GOT3 (cell line): ENCODE results near the gene ANAPC10.
"Not testable (repeated sequence)": the region's sequence is repeated elsewhere in the genome, so short reads cannot be mapped to it uniquely, and the experiment has no call there.

Experiments used
- DNase-seq: peaks from one replicate; lab custom pipeline; 2025; ENCODE audit warnings: mixed read lengths; lab: John Stamatoyannopoulos, UW

Gene ANAPC10

DNA sequence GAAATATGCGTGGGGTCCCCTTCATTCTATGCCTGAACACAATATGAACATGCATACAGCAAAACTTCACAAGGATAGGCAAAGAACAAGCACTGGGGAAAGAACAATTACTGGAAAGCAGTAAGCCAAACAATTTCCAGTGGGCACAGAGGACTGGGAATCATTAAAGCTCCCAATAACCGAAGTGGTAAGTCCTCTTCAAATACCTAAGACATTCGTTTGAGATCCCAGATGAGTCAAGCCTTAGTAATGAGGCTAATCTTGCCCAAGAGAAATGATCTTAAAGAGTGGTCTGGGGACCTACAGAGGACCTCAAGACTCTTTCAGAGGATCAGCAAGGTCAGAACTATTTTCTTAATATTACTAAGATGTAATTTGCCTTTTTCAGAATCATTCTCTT lies 28.6 kb downstream of the ANAPC10 start:
- DNase-seq, result no peak

DNA sequence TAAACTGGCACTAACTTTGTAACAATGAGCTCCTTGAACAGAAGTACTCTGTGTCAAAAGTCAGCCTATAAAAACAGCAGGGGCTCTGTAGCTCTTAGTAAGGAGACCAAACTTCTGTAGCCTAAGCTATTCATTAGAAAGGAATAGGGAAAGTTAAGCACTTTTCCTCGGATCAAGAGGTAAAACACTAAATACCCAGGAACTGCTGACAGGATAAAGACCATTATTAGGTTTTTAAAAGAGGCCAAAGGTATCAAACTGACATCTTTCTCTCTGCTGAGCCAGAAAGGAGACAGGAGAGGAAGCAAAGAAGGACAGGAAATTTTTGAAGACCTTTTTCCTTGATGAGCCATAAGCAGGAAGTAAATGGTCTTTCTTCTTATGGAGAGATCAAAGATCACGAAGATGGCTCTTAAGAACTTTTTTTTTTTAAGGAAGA lies 31.9 kb downstream of the ANAPC10 start:
- no peak for DNase-seq

DNA sequence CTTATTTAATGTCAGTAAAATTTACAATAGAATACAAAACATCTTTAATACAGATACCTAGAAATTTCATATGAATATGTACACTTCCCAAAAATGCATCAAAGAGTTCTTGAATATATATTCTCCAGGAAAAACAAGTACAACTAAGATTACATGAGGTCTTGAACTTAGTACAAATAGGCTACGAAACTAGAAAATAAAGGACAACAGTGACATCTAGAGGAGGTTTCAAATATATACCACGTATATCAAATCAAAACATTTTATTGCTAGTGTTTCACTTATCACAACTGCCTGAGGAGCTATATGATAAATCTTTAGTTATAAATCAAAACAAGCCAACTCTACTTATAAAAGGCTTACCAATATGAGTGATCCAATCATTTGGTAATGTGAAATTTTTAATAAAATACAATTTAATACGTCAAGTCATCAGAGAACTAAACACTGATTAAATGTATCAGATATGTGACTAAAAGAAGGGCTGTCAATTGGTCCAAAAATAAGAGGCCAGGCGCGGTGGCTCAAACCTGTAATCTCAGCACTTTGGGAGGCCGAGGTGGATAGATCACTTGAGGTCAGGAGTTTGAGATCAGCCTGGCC lies 36.6 kb downstream of the ANAPC10 start:
- DNase-seq, result no peak

DNA sequence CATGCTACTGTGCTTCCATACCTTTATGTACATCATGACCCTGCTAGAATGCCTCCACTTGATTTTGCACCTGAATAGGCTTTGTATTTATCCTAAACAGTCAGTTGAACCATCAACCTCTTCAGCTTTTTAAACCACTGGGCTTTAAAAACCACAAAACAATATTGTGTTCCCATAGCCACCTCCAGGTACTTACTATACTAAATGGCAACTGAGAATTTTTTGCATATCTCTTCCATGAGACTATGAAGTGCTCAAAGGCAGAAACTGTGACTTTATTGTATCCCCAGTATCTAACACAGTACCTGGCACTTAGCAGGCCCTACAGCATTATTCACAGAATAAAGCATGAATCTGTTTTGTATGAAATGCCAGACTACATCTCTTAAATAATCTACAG lies 39.7 kb downstream of the ANAPC10 start:
- DNase-seq, result no peak

DNA sequence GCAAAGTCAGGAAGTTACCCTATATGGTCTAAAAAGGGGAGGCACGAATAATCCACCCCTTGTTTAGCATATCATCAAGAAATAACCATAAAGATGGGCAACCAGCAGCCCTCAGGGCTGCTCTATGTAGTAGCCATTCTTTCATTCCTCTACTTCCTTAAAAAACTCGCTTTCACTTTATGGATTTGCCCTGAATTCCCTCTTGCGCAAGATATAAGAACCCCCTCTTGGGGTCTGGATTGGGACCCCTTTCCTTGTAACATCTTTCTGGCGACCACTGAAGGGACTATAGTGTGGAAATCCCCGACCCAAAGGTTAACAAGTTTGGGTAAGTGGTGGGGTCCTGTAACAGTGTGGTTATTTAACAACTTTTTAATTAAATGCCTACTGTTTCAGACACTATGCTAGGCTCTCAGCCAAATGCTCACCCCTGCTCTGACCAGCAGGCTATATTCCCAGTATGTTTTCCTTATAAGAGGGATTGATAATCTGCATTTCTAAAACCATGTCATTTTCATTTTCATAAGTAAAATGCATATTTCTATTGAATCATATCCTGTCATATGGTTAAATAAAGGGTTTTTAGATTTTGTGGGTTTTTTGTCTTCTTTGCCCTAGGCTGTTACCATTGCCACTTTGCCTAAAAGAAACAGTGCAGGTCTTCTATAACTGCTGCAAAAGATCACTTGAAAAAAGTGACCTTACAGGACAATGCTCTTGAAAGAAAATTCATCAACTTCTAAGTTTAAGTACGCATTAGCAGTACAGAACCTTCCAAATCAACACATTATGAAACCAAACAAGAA lies 41.5 kb downstream of the ANAPC10 start:
- DNase-seq, result no peak

DNA sequence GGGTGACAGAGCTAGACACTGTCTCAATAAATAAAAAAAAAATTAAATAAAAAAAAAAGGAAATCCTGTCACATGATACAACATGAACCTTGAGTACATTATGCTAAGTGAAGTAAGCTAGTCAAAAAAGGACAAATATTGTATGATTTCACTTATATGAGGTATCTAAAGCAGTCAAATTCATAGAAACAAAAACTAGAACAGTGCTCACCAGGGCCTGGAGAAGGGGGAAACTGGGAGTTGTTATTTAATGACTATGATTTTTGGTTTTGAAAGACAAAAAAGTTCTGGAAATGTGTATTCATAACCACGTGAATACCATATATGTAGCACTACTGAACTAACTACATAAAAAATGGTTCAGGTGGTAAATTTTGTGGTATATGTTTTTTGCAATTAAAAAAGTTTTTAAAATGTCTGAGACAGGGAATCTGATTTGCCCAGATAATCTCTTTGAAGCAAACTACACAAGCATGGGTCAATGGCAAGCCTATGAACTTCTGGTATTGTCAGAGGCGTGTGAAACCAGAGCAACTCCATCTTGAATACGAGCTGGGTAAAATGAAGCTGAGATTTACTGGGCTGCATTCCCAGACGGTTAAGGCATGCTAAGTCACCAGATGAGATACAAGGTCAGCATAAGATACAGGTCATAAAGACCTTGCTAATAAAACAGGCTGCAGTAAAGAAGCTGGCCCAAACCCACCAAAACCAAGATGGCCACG lies 42.3 kb downstream of the ANAPC10 start:
- no peak for DNase-seq

DNA sequence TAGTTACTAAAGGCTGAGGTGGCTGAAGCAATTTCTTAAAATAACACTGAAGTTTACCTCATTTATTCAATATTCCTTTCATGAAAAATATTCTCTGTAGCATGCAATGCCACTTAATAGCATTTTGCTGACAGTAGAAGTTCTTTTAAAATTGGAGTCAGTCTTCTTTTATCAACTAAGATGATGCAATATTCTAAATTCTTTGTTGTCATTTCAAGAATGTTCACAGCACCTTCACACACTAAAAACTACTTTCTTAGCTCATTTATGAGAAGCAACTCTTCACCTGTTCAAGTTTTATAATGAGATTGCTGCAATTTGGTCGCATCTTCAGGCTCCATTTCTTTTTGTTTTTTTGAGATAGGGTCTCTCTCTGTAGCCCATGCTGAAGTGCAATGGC lies 48.8 kb downstream of the ANAPC10 start:
- DNase-seq, result no peak

DNA sequence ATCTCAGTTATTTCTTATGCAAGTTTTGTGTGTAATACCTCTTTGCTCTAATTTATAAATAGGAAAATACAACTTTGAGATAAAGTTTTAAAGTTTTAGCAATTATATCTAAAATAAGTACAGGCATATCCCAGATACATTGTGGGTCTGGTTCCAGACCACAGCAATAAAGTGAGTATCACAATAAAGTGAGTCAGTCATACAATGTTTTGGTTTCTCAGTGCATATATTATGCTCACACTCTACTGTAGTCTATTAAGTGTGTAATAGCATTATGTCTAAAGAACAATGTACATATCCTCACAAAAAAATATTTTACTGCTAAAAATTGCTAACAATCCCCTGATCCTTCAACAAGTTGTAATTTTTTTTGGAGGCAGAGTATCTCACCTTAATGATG lies 49.2 kb downstream of the ANAPC10 start:
- no peak for DNase-seq

DNA sequence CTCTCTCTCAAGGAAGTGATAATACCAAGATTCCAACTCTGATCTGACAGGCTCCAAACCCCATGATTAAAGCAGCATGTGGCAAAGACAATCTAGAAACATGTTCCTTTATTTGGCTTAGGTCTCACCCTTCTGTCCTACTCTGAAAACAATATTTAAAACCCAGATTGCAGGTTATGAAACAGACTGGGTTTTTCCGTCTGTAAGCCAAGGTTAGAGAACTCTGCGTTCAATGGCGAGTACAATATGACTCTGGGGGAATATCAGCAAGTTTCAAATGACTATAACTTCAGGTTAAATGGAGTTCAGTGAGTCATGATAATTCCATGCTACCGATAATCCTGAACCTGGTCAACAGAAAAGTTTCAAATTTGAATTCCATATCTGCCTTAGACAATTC lies 50.8 kb downstream of the ANAPC10 start:
- no peak for DNase-seq

DNA sequence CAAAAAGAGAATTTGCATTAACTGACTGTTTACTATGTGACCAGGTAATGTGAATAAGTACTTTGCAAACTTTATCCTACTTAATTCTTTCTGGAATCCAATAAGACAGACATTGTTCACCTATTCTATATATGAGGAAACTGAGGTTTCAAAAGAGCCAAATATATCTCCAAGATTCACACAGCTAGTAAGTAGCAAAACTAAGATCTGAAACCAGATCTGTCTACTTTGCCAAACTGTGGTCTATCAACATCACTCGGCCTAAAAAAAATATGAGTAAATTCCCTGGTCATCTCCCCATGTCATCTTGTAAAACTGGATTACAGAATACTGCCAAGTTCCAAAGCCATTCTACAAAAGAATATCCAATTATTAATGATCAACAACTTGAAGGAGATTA lies 52.8 kb downstream of the ANAPC10 start:
- no peak for DNase-seq

DNA sequence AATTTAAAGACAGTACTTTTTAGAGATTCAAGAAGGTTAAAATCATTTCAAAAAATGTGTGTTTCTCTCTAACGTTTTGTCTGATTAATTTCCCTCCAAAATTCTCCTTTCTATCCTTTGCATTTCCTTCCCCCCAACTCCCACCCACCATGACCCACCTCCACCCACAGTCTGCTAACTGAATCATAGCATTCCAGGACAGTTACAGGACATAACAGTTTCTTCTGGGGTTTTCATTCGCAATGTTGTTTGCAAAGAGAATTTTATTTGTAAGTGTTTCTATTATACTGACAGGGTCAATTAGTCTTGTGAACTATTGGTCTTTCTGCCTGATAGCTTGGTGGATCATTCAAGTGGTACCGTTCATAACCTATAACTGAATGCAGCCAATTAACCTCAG lies 53.7 kb downstream of the ANAPC10 start:
- DNase-seq, result no peak

DNA sequence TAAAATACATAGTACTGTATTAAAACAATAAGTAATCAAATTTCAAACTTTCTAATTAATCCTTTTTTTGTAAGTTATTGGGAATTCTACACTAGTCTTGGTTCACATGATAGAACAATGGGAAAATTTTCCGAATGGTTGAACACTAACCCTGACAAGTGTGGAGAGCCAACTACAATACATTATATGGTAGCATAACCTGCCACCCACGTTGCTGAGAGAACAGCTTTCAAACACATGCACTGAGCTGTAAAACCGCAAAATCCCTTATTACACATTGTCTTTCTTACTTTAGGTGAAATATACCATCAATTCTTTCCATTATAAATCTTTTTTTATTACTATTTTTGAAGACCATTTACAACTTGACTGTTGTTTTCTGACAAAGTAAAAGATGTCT lies 54.7 kb downstream of the ANAPC10 start:
- no peak for DNase-seq

DNA sequence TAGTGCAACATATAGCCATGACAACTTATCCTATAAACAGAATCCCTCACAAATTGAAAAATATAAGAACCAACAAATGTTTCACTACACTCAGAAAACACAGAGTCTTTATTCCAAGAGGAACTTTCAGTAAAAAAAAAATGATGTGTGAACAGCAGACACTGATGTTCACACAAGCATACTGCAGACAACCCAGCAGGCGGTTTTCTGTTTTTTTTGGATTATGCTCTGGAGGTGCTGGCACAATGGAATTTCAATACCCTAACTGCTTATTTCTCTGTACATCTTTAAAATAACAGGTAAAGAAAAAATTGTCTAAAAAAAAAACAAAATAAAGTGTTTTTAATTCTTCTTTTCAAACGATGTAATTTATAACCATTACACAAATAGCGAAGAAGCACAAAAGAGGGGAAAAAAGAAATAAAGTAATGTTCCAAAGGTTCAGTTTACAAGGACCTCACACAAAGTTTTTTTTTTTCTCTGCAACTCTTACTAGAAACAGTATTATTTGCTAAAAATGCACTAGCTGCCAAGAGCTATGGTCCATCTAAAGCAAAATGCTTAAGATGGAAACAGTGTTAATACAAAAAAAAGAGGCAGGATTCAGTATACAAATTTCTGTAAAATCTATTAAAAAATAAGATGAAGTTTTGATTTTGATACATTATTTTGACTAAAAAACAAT lies 55.3 kb downstream of the ANAPC10 start:
- DNase-seq, result no peak

DNA sequence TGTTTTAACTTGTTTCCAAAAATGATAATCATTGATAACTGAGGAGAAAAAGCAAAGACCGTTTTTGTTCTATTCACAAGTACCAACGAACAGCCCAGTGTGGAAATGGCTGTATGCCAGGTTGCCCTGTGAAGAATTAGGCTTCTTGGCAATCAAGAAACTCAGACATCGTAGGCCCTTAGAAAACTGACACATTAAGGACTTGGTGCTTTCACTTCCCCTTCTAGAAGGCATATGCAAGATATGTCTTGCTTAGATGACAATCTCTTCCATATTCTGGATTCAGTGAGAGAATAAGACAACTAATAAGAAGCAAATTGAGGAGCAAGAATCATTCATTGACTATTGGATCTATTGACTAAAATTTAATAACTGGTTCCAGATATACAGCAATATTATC lies 56.6 kb downstream of the ANAPC10 start:
- DNase-seq, result no peak

DNA sequence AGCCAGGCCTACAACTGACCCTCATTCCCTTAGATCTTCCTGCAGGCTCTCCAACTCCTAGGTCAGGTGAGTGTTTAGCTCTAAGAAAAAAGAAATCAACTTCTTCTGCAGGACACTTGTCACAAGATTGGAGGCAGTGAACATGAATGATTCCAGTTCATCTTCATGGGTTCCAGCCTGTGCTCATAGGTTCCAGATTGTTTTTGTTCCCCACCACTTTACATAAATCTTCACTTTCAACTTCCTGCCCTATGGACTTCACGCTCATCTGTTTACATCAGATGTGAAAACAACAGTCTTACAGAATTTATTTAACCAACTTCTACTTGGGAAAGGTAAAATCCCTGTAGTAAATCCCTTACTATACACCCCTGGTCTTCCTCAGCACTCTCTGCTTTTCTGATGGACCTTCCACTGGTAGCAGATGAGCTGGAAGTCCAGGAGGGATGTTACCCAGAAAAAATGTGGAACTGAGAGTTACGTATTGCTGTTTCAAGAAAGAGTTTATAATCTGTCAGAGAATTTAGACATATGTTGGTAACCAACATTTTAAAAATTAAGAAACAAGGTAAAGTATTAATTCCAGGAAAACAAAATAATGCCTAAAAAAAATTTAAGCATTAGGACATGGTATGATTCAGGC lies 62.4 kb downstream of the ANAPC10 start:
- no peak for DNase-seq

DNA sequence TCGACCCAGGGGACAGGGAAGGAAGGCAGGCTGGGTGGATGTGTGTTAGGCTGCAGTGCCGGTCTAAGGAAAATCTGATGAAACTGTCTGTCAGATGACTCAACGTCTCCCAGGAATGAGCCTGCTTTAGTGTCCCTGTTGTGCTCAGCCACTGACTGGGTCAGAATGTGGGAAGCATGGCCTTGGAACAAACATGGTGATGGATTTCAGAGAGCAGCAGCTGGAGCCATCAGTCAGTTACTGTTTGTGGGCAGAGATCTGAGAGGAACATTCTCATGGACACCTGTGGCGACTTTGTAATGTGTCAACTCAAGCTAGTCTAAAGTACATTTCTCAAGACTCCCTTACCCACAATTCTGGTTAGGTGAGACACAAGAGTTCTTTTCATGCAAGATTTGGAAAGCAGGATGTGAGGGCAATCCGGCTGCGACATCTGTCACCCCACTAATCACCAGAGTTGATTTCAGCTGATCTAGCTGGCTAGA lies 63.2 kb downstream of the ANAPC10 start:
- DNase-seq, result no peak

DNA sequence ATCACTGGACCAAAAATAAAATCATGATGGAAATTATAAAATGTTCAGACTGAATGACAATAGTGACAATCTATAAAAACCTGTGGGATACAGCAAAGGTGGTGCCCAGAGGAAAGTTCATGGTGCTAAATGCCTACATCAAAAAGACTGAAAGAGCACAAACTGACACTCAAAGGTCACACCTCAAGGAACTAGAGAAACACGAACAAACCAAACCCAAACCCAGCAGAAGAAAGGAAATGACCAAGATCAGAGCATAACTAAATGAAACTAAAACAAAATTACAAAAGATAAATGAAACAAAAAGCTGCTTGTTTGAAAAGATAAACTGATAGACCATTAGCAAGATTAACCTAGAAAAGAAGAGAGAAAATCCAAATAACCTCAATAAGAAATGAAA lies 78.7 kb downstream of the ANAPC10 start:
- no peak for DNase-seq

DNA sequence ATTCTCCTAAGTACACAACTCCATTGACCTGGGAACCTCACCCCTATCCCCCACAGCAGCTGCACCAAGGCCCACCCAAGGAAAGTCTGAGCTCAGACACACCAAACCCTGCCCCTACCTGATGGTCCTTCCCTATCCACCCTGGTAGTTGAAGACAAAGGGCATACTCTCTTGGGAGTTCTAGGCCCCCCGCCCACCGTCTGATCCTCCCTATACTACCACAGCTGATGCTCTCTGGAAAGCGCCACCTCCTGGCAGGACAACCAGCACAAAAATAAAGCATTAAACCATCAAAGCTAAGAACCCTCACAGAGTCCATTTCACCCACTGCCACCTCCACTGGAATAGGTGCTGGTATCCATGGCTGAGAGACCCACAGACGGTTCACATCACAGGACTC lies 83.6 kb downstream of the ANAPC10 start:
- no peak for DNase-seq

DNA sequence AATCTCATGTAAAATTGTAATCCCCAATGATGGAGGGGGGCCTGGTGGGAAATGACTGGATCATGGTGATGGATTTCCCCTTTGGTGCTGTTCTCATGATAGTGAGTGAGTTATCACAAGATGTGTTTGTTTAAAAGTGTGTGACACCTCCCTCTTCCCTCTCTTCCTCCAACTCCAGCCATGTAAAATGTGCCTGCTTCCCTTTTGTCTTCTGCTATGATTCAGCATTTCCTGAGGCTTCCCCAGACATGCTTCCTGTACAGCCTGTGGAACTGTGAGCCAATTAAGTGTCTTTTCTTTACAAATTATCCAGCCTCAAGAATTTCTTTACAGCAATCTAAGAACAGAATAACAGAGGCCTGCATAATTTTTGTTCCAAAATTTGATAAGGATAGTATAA lies 85.2 kb downstream of the ANAPC10 start:
- no peak for DNase-seq

DNA sequence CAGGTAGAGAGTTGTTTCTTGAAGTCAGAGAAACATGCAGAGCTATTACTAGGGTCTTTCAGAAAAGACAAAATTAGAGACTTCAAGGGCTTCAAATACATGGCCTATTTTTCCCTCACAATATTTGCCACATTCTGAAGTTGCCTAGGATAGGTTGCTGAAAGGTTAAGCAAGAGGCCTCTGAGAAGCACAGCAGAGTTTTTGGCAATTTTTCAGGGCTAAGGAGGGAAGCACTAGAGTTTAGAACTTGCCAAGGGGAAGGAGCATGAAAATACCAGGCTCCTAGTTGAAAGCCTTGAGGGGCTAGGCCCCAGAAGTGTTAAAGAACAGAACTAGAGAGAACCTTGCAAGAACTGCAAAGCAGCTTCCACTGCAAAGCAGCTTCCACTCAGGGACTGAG lies 86.4 kb downstream of the ANAPC10 start:
- DNase-seq, result no peak

DNA sequence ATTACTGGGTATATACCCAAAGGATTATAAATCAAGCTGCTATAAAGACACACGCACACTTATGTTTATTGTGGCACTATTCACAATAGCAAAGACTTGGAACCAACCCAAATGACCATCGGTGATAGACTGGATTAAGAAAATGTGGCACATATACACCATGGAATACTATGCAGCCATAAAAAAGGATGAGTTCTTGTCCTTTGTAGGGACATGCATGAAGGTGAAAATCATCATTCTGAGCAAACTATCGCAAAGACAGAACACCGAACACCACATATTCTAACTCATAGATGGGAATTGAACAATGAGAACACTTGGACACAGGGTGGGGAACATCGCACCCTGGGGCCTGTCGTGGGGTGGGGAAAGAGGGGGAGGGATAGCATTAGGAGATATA lies 87.7 kb downstream of the ANAPC10 start:
- DNase-seq, result not testable (repeated sequence)

DNA sequence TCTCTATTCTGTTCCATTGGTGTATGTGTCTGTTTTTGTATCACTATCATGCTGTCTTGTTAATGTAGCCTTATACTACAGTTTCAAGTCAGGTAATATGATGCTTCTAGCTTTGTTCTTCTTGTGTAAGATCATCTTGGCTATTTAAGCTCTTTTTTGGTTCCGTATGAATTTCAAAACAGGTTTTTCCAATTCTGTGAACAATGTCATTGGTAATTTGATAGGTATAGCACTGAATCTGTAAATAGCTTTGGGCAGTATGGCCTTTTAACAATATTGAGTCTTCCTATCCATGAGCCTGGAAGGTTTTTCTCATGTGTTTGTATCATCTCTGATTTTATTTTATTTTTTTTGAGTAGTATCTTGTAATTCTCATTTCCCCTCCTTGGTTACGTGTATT lies 94.3 kb downstream of the ANAPC10 start:
- DNase-seq, result no peak
